ENCODE data around the gene PLEKHN1.

The PLEKHN1 gene

DNA sequence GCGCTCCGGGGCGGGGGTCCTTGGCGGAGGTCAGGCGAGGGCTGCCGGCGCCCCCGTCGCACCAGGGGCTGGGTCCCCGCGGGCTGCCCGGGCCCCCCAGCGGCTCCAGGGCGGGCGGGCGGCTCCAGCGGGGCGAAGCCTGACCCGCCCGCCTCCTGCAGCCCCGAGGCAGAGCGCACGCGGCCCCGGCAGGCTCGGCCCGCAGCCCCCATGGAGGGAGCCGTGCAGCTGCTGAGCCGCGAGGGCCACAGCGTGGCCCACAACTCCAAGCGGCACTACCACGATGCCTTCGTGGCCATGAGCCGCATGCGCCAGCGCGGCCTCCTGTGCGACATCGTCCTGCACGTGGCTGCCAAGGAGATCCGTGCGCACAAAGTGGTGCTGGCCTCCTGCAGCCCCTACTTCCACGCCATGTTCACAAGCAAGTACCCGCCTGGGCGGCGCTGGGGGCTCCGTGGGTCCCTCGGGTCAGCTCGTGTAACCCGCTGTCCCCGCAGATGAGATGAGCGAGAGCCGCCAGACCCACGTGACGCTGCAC lies 5.1 kb upstream of the PLEKHN1 start:
- DNase-seq, result no peak

GRCh38 chr1:962381-963300 lies 3.6 kb upstream of the PLEKHN1 start:
- no peak for DNase-seq

GRCh38 chr1:963301-963651 lies 3.0 kb upstream of the PLEKHN1 start:
- DNase-seq, result no peak

DNA sequence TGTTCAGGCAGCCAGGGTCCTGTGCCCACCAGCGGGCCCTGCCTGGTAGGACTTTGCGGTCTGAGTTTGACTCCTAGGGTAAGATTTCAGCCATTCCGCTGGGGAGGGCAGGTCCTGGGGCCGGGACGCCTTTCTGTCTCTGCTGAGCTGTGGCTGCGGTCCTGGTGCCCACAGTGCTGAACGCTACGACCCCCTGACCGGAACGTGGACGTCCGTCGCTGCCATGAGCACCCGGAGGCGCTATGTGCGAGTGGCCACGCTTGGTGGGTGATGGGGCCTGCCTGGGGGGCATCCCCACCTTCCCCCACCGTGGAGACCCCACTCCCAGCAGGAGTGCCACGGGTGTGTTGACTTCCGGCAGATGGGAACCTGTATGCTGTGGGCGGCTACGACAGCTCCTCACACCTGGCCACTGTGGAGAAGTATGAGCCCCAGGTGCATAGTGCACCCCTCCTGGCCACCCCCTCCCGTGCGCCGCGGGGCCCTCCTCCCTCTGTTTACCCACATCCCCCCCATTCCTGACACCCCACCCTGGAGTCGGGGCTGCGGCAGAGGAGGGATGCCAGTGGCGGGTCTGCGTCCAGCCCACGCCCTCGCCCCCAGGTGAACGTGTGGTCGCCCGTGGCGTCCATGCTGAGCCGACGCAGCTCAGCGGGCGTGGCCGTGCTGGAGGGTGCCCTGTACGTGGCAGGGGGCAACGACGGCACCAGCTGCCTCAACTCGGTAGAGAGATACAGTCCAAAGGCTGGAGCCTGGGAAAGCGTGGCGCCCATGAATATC lies 2.3 kb upstream of the PLEKHN1 start:
- no peak for DNase-seq

- no peak for DNase-seq
Observed at GRCh38 chr1:964691-965525, 1.4 kb upstream of the PLEKHN1 start.

- no peak for DNase-seq
Observed at GRCh38 chr1:965526-966134, 652 bp upstream of the PLEKHN1 start.

DNA sequence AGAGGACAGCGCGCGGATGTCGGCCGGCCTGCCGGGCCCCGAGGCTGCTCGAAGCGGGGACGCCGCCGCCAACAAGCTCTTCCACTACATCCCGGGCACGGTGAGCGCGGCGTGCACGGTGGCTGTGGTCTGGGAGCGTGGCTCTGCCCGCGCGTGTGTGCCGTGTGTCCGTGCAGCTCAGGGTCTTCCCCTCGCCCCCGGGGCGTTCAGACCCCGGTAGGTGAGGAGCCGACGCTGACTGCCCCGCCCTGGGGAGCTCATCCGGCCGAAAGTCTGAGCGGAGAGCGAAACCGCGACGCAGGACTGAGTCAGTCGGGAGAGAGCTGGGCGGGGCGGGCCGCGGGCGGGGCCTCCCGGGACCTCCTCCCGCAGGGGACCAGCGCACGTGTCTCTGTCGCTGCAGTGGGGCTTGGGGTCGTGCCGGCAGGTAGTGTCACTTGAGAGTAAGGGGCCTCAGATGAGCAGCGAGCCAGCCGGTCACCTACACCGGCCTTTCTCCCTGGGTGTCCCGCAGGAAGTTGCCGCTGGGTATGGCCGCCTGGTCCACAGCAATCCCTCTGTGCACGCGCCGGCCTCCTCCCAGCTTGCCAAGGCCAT lies 520 bp downstream of the PLEKHN1 start:
- peak; percentile 80 for DNase-seq

GRCh38 chr1:967466-968343 lies 1.4 kb downstream of the PLEKHN1 start:
- no peak for DNase-seq

GRCh38 chr1:969260-969855 lies 3.1 kb downstream of the PLEKHN1 start:
- DNase-seq, result no peak

GRCh38 chr1:970242-970972 lies 4.1 kb downstream of the PLEKHN1 start:
- no peak for DNase-seq

GRCh38 chr1:970973-971730 lies 4.9 kb downstream of the PLEKHN1 start:
- DNase-seq, result no peak

DNA sequence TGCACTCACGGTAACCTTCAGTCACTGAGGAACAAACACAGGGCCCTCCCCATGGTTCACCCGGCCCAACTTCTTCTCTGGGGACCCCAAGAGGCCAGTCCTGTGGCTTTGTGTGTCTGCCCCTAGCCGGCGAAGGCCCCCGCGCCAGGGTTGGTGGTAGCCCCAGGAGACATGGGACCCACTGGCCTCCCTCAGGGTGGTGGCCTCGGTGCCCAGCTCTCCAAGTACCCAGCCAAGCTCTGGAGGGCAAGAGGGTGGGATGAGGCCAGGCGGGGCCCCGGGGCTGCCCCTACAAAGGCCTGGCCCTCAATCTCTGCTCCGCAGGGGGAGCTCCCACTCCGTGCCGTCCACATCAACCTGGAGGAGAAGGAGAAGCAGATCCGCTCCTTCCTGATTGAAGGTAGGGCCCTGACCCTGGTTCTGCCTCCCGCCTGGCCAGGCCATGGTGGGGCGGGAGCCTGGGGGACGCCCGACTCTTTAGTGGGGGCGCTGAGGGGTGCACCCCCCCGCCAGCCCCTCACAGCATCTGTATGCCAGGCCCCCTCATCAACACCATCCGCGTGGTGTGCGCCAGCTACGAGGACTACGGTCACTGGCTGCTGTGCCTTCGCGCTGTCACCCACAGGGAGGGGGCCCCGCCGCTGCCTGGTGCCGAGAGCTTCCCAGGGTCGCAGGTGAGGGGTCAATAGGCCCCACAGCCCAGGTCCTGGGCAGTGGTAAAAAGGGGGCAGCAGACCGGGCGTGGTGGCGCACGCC lies 5.6 kb downstream of the PLEKHN1 start:
- DNase-seq, result no peak

GRCh38 chr1:972726-973458 lies 6.6 kb downstream of the PLEKHN1 start:
- no peak for DNase-seq

- no peak for DNase-seq
Observed at GRCh38 chr1:973459-974292, 7.4 kb downstream of the PLEKHN1 start.

GRCh38 chr1:974293-974640 lies 8.0 kb downstream of the PLEKHN1 start:
- DNase-seq, result no peak

DNA sequence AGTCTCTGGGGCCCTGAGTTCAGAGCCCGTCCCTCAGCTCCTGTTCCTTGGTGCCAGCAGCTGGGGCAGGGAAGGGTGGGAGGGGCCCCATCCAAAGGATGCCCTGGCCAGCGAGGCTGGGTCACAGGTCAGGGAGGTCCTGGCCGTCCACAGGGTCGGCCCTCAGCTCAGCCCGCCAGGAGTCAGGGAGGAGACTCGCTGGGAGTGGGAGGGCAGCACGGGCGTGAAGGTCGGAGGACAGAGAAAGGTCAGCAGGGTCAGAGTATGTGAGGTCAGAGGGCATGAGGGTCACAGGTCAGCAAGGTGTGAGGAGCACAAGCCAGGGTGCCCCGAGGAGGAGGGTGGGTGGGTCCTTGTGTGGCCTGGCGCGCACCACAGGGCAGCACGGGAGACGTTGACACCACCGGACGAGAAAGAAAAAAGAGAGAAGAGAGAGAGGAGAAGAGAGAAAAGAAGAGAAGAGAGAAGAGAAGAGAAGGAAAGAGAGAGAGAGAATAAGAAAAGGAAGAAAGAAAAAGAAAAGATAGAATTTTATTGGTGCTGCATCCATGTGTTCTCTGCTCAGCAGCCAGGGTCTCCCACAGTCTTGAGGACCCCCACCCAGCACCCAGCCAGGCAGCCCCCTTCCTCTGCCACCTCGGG lies 8.5 kb downstream of the PLEKHN1 start:
- DNase-seq, result no peak

Data from EL (cell line).